Measurements from ENCODE around the gene IGFBP3. TPM values are rescaled to one million over a fixed set of nuclear protein-coding genes. Genes with fewer than 3 reads are reported as not detected.

Gene IGFBP3
- total and polyA plus RNA-seq, 9 of the 15 experiments (the other 6 are each of a cell fraction or from before 2014, with no cell fraction given): 0.08 to 0.22 (median 0.10) TPM; not detected in 5

GRCh38 chr7:45867471-45867870, 53.6 kb downstream of the IGFBP3 start:
- CTCF ChIA-PET (ENCODE audit: low intra/inter-chr PET ratio): no interaction called here
- WGBS (ENCODE audit: insufficient coverage, low coverage, missing lambda C conversion rate): 0% methylated on average over 2 of the region's 2 CpGs
- Histone ChIP-seq H3K9me3 (replicated peaks; ENCODE audit: control insufficient read depth, insufficient read depth, low read depth, low read length) (no peaks in the 10 kb centered on the region), H4K20me1 (replicated peaks; ENCODE audit: control insufficient read depth, insufficient read depth, low read length) (no peaks in the 10 kb centered on the region), H3K27ac (ENCODE audit: extremely low read depth, low read depth, low read length) (no peak overlapping the region), H3K4me2 (ENCODE audit: insufficient read depth, low read length) (no peak overlapping the region), H3K4me1 (replicated peaks in 1 of 2; ENCODE audit: control insufficient read depth in 2 of 2, insufficient read depth in 2 of 2, low read length in 2 of 2) (no peaks in the 10 kb centered on the region), H3K9ac (ENCODE audit: insufficient read depth in 1 of 2, low read depth in 2 of 2, low read length in 2 of 2) (no peak overlapping the region), H3K36me3 (ENCODE audit: control insufficient read depth, insufficient read depth, low read length) (no peaks in the 10 kb centered on the region), H3K4me3 (no peak overlapping the region), H2AFZ (ENCODE audit: low read depth, low read length) (no peak overlapping the region), H3K79me2 (ENCODE audit: control insufficient read depth, insufficient read depth, low read length) (no peaks in the 10 kb centered on the region), H3K27me3 (ENCODE audit: control insufficient read depth in 2 of 2, insufficient read depth in 2 of 2, low read length in 2 of 2) (peaks cover 0 to 29% of the 10 kb centered on the region in 2 experiments; a peak in 2 of 5 replicates), H3K9me1 (ENCODE audit: control insufficient read depth, insufficient read depth, low read length) (no peaks in the 10 kb centered on the region)
- intact Hi-C loops (cut with micrococcal nuclease): no loop called here
- in situ Hi-C loops (cut with MboI): loop anchor here (25.0 kb wide), 1 partner anchor 705 kb away; the partner anchor contains the start of gene RAMP3
- DNase-seq (ENCODE audit: extremely low read depth in 1 of 4, low spot score in 3 of 4) (no peak), FAIRE-seq (no peak), ATAC-seq (no peak)
- BruUV-seq (replicated peaks): no TSS peak
- POLR2A ChIA-PET: no interaction called here
- TF ChIP-seq SRF (CRISPR knock-in tag; IDR thresholded peaks at IDR 0.05) (no peak), ZNF407 (IDR thresholded peaks at IDR 0.05; ENCODE audit: low read depth) (no peak), PPARD (CRISPR knock-in tag; IDR thresholded peaks at IDR 0.05) (no peak)
